Measurements from ENCODE around the gene THEM4.
"Not testable (repeated sequence)": the region's sequence is repeated elsewhere in the genome, so short reads cannot be mapped to it uniquely, and the experiment has no call there.

The THEM4 gene

GRCh38 chr1:151859891-151860293, 49.4 kb downstream of the THEM4 start:
- no peak for DNase-seq (ENCODE audit: low read depth in 3 of 3)

- no peak for DNase-seq (ENCODE audit: low read depth in 3 of 3)
Observed at GRCh38 chr1:151858886-151859665, 50.2 kb downstream of the THEM4 start.

GRCh38 chr1:151858030-151858746, 51.1 kb downstream of the THEM4 start:
- no peak for DNase-seq (ENCODE audit: low read depth in 3 of 3)

GRCh38 chr1:151855933-151856332, 53.4 kb downstream of the THEM4 start:
- DNase-seq (ENCODE audit: low read depth in 3 of 3) = no peak

- DNase-seq (ENCODE audit: low read depth in 3 of 3) = not testable (repeated sequence)
Observed at GRCh38 chr1:151855516-151855915, 53.8 kb downstream of the THEM4 start.

GRCh38 chr1:151854658-151855057, 54.7 kb downstream of the THEM4 start:
- DNase-seq (ENCODE audit: low read depth in 3 of 3) = no peak

GRCh38 chr1:151853411-151853943, 55.8 kb downstream of the THEM4 start, which contains the start of gene THEM5:
THEM5 (minus strand) TSS chr1:151853712; CDS start chr1:151853565, 147 bp downstream.
- DNase-seq (ENCODE audit: low read depth in 3 of 3) = no peak

GRCh38 chr1:151852733-151853132, 56.6 kb downstream of the THEM4 start:
- no peak for DNase-seq (ENCODE audit: low read depth in 3 of 3)

- DNase-seq (ENCODE audit: low read depth in 3 of 3) = no peak
Observed at GRCh38 chr1:151851886-151852285, 57.4 kb downstream of the THEM4 start.

GRCh38 chr1:151849871-151850270, 59.4 kb downstream of the THEM4 start:
- DNase-seq (ENCODE audit: low read depth in 3 of 3) = no peak

GRCh38 chr1:151849126-151849525, 60.2 kb downstream of the THEM4 start:
- no peak for DNase-seq (ENCODE audit: low read depth in 3 of 3)

- DNase-seq (ENCODE audit: low read depth in 3 of 3) = no peak
Observed at GRCh38 chr1:151847867-151848596, 61.3 kb downstream of the THEM4 start.

- DNase-seq (ENCODE audit: low read depth in 3 of 3) = no peak
Observed at GRCh38 chr1:151846686-151847237, 62.5 kb downstream of the THEM4 start.

- no peak for DNase-seq (ENCODE audit: low read depth in 3 of 3)
Observed at GRCh38 chr1:151846062-151846568, 63.2 kb downstream of the THEM4 start.

- DNase-seq (ENCODE audit: low read depth in 3 of 3) = no peak
Observed at GRCh38 chr1:151843398-151843797, 65.9 kb downstream of the THEM4 start.

GRCh38 chr1:151841141-151841540, 68.2 kb downstream of the THEM4 start:
- DNase-seq (ENCODE audit: low read depth in 3 of 3) = no peak

- DNase-seq (ENCODE audit: low read depth in 3 of 3) = no peak
Observed at GRCh38 chr1:151840421-151840820, 68.9 kb downstream of the THEM4 start.

GRCh38 chr1:151839457-151840403, 69.6 kb downstream of the THEM4 start, which contains the start of gene C2CD4D:
C2CD4D (minus strand) TSS chr1:151839820; CDS start chr1:151838989, 831 bp downstream.
- DNase-seq (ENCODE audit: low read depth in 3 of 3) = peak; percentile 45 to 69 (median 46)

GRCh38 chr1:151839082-151839412, 70.3 kb downstream of the THEM4 start:
- no peak for DNase-seq (ENCODE audit: low read depth in 3 of 3)

Measured in stimulated activated CD4-positive, alpha-beta T cell treated with anti-CD3 and anti-CD28 coated beads, TNF-alpha, amount 100 ng/mL, for 24 hours (primary cell).